AG08395 (cell line): ENCODE measurements around the gene RNLS.
A peak's percentile ranks its signal among the peaks of the same experiment; 100 is the strongest.

Experiments
- DNase-seq: peaks from one replicate; pipeline ENCODE4 v3.0.0; 2012; ENCODE audit warnings: mixed read lengths, low spot score

Gene RNLS

GRCh38 chr10:88256886-88257285 lies 326.2 kb downstream of the RNLS start:
- no peak for DNase-seq

- peak; percentile 37 for DNase-seq
Observed at GRCh38 chr10:88256013-88256680, 327.0 kb downstream of the RNLS start.

GRCh38 chr10:88254091-88254490 lies 329.0 kb downstream of the RNLS start:
- DNase-seq = peak; percentile 67

GRCh38 chr10:88253622-88254021 lies 329.5 kb downstream of the RNLS start:
- no peak for DNase-seq

GRCh38 chr10:88253128-88253527 lies 330.0 kb downstream of the RNLS start:
- DNase-seq = no peak

GRCh38 chr10:88249450-88249849 lies 333.7 kb downstream of the RNLS start:
- no peak for DNase-seq

GRCh38 chr10:88246675-88247074 lies 336.4 kb downstream of the RNLS start:
- DNase-seq = no peak

GRCh38 chr10:88245974-88246511 lies 337.1 kb downstream of the RNLS start:
- DNase-seq = peak; percentile 61

- no peak for DNase-seq
Observed at GRCh38 chr10:88244781-88245625, 338.1 kb downstream of the RNLS start.

GRCh38 chr10:88243836-88244730 lies 339.0 kb downstream of the RNLS start:
- no peak for DNase-seq

- DNase-seq = no peak
Observed at GRCh38 chr10:88243202-88243744, 339.8 kb downstream of the RNLS start.

GRCh38 chr10:88241501-88241900 lies 341.6 kb downstream of the RNLS start:
- no peak for DNase-seq

- DNase-seq = no peak
Observed at GRCh38 chr10:88239212-88239611, 343.9 kb downstream of the RNLS start.

GRCh38 chr10:88238615-88238914 lies 344.6 kb downstream of the RNLS start:
- DNase-seq = no peak

GRCh38 chr10:88237896-88238614 lies 345.1 kb downstream of the RNLS start:
- DNase-seq = no peak

GRCh38 chr10:88236121-88236743 lies 346.9 kb downstream of the RNLS start:
- no peak for DNase-seq

- DNase-seq = no peak
Observed at GRCh38 chr10:88234297-88234696, 348.8 kb downstream of the RNLS start.

GRCh38 chr10:88233870-88234269 lies 349.2 kb downstream of the RNLS start:
- no peak for DNase-seq

- DNase-seq = no peak
Observed at GRCh38 chr10:88232983-88233543, 350.1 kb downstream of the RNLS start.

- DNase-seq = no peak
Observed at GRCh38 chr10:88232029-88232895, 350.9 kb downstream of the RNLS start.
